Subcutaneous adipose tissue (tissue), 4 donors: Measurements from ENCODE around the gene FGF18. TPM values are rescaled to one million over a fixed set of nuclear protein-coding genes. Genes with fewer than 3 reads are reported as not detected.

ENCODE experiments used
- CTCF ChIP-seq: fragments of 450-650 bp; IDR thresholded peaks from one replicate; pipeline ENCODE4 v1.5.1; 2016; ENCODE audit warnings: low read depth, mild to moderate bottlenecking, control low read depth, antibody characterized with exemption, moderate library complexity
- total RNA-seq, 4 donors: library from RNA; depleted of rRNA; stranded (reverse); fragments of >200 nt; gene quantifications; one replicate each; pipeline ENCODE4 v1.1.0, GENCODE V29; 2016

The FGF18 gene
- total RNA-seq, 4 donors from 2014 or later, result 0.33 to 0.66 TPM; not detected in 2

GRCh38 chr5:171395042-171395441, 24.4 kb upstream of the FGF18 start:
- no peak for TF ChIP-seq CTCF

- TF ChIP-seq CTCF, result no peak
These were observed 22.3 kb upstream of the FGF18 start for GRCh38 chr5:171397190-171397589.

- no peak for TF ChIP-seq CTCF
These were observed 21.8 kb upstream of the FGF18 start for GRCh38 chr5:171397599-171397998.

GRCh38 chr5:171400169-171400568, 19.3 kb upstream of the FGF18 start:
- no peak for TF ChIP-seq CTCF

- TF ChIP-seq CTCF, result no peak
These were observed 18.1 kb upstream of the FGF18 start for GRCh38 chr5:171401167-171401947.

GRCh38 chr5:171405615-171406014, 13.8 kb upstream of the FGF18 start:
- no peak for TF ChIP-seq CTCF

GRCh38 chr5:171407234-171407633, 12.2 kb upstream of the FGF18 start:
- TF ChIP-seq CTCF, result no peak
